Upper lobe of left lung (tissue), 4 donors: ENCODE measurements around the gene COL8A1.

ENCODE experiments used
- EP300 ChIP-seq, 4 donors: sonication (generic); formaldehyde crosslinking; IDR thresholded peaks; one replicate each; pipeline ENCODE4 v1.5.1; 2017; ENCODE audit warnings: antibody characterized with exemption in 4 of 4, control low read depth in 2 of 4
- POLR2AphosphoS5 ChIP-seq, 2 donors: sonication (generic); formaldehyde crosslinking; IDR thresholded peaks; one replicate each; pipeline ENCODE4 v1.5.1; 2017; ENCODE audit warnings: antibody characterized with exemption in 2 of 2
- TF ChIP-seq, protein P1 (sequence below), 6 experiments: fragments of 450-650 bp in 4 of 6; fragments of 200-600 bp in 2 of 6; sonication (generic) in 2 of 6; IDR thresholded peaks; one replicate each; pipeline ENCODE4 v1.5.1; 2016 to 2019; ENCODE audit warnings: antibody characterized with exemption in 6 of 6

DNA sequence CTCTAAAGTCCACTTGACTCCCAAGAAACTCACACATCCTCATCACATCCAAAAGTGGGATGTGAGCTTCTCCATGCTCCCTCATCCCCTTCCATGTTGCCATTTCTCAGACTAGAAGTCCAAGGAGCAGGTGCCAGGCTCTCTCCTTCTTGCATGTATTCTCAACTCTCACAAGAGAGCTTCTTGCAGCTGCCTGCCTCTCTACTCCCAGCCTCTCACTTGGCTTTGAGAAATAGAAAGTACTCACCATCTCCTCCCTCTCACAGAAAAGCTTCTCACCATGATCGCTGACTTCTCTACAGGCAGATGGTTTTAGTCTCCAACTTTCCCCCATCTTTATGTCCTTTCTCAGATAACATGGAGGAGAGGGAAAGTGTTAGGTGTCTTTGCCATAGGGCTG is 26.6 kb downstream of the COL8A1 start:
- TF ChIP-seq, protein P1, sequence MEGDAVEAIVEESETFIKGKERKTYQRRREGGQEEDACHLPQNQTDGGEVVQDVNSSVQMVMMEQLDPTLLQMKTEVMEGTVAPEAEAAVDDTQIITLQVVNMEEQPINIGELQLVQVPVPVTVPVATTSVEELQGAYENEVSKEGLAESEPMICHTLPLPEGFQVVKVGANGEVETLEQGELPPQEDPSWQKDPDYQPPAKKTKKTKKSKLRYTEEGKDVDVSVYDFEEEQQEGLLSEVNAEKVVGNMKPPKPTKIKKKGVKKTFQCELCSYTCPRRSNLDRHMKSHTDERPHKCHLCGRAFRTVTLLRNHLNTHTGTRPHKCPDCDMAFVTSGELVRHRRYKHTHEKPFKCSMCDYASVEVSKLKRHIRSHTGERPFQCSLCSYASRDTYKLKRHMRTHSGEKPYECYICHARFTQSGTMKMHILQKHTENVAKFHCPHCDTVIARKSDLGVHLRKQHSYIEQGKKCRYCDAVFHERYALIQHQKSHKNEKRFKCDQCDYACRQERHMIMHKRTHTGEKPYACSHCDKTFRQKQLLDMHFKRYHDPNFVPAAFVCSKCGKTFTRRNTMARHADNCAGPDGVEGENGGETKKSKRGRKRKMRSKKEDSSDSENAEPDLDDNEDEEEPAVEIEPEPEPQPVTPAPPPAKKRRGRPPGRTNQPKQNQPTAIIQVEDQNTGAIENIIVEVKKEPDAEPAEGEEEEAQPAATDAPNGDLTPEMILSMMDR (IDR thresholded peaks at IDR 0.05): no peak
- TF ChIP-seq EP300 (IDR thresholded peaks at IDR 0.05) (no peak), POLR2AphosphoS5 (IDR thresholded peaks at IDR 0.05) (no peak)
